H1 (cell line): ENCODE results near the gene EMD. TPM values are rescaled to one million over a fixed set of nuclear protein-coding genes. Genes with fewer than 3 reads are reported as not detected.

Source experiments
- CTCF ChIA-PET: fragments of 300-600 bp; sonication (Branson Sonifier 250); formaldehyde crosslinking; loops from one replicate; lab custom pipeline; 2021; ENCODE audit not compliant: partially characterized antibody; lab: Charles Lee
- POLR2A ChIA-PET: fragments of 300-600 bp; sonication (Branson Sonifier 250); formaldehyde crosslinking; loops from one replicate; lab custom pipeline; 2021; ENCODE audit warnings: inconsistent platforms; ENCODE audit not compliant: partially characterized antibody; lab: Charles Lee
- DNase-seq, 2 experiments: peaks; one replicate each; pipeline versions ENCODE4 v3.0.0 to v3.0.0-alpha.2; 2010 to 2022; ENCODE audit warnings: low spot score in 2 of 2, low read depth in 1 of 2, mixed read lengths in 1 of 2
- FAIRE-seq: peaks from 2 replicates; lab custom pipeline; 2011; peaks lifted over from hg19 to GRCh38; lab: Jason Lieb, UNC
- H2AFZ ChIP-seq: 2 replicates; pipeline ENCODE4 v1.8.1; 2012; ENCODE audit warnings: low read length, inconsistent platforms
- H2AK5ac ChIP-seq: 2 replicates; pipeline ENCODE4 v1.6.1; 2013; ENCODE audit warnings: low read depth, low read length
- H2BK120ac ChIP-seq: replicated peaks from 2 replicates; pipeline ENCODE3; 2013; ENCODE audit warnings: low read depth, low read length, inconsistent platforms
- H2BK12ac ChIP-seq: 2 replicates; pipeline ENCODE4 v1.6.1; 2013; ENCODE audit warnings: low read depth, low read length
- H2BK15ac ChIP-seq: 2 replicates; pipeline ENCODE4 v1.6.1; 2013; ENCODE audit warnings: low read length
- H2BK20ac ChIP-seq: 2 replicates; pipeline ENCODE4 v1.6.1; 2013; ENCODE audit warnings: low read length
- H2BK5ac ChIP-seq: 2 replicates; pipeline ENCODE4 v1.6.1; 2013; ENCODE audit warnings: low read depth, low read length
- H3K14ac ChIP-seq: 2 replicates; pipeline ENCODE4 v1.6.1; 2013; ENCODE audit warnings: inconsistent platforms; ENCODE audit not compliant: insufficient read length
- H3K18ac ChIP-seq: 2 replicates; pipeline ENCODE4 v1.6.1; 2013; ENCODE audit warnings: low read length; ENCODE audit errors: extremely low read depth
- H3K23ac ChIP-seq: 2 replicates; pipeline ENCODE4 v1.6.1; 2013; ENCODE audit warnings: inconsistent platforms; ENCODE audit not compliant: insufficient read length
- H3K23me2 ChIP-seq: 2 replicates; pipeline ENCODE4 v1.6.1; 2013; ENCODE audit warnings: low read depth, low read length
- H3K27ac ChIP-seq: 2 replicates; pipeline ENCODE4 v1.6.1; 2011; ENCODE audit warnings: low read depth, low read length, inconsistent platforms
- H3K27me3 ChIP-seq, 4 experiments: replicated peaks in 1 of 4; 1 replicate in 1 of 4; 2 replicates in 3 of 4; pipeline versions ENCODE4 v1.6.1 to v1.8.1; 2011 to 2013; ENCODE audit warnings: low read length in 3 of 4, mild to moderate bottlenecking in 3 of 4, inconsistent platforms in 2 of 4, mixed read lengths in 2 of 4, moderate library complexity in 1 of 4; ENCODE audit not compliant: control insufficient read depth in 3 of 4, insufficient read depth in 3 of 4; ENCODE audit errors: extremely low read depth in 1 of 4
- H3K36me3 ChIP-seq, 4 experiments: 2 replicates each; pipeline versions ENCODE4 v1.6.1 to v1.8.1; 2011 to 2013; ENCODE audit warnings: mild to moderate bottlenecking in 4 of 4, low read length in 3 of 4, moderate library complexity in 2 of 4, control low read depth in 1 of 4, inconsistent platforms in 1 of 4; ENCODE audit not compliant: insufficient read depth in 4 of 4, control insufficient read depth in 2 of 4
- H3K4ac ChIP-seq: replicated peaks from 2 replicates; pipeline ENCODE3; 2013; ENCODE audit warnings: low read length, low read depth, mixed read lengths, inconsistent platforms; ENCODE audit not compliant: insufficient read length
- H3K4me1 ChIP-seq, 4 experiments: replicated peaks in 1 of 4; 1 replicate in 1 of 4; 2 replicates in 3 of 4; pipeline versions ENCODE4 v1.6.1 to v1.8.1; 2011 to 2013; ENCODE audit warnings: low read length in 3 of 4, inconsistent platforms in 2 of 4, mixed read lengths in 1 of 4; ENCODE audit not compliant: insufficient read depth in 4 of 4, control insufficient read depth in 3 of 4
- H3K4me2 ChIP-seq, 2 experiments: 2 replicates each; pipeline versions ENCODE4 v1.6.1 to v1.8.1; 2011 to 2013; ENCODE audit warnings: low read depth in 2 of 2, low read length in 2 of 2, control low read depth in 1 of 2, inconsistent platforms in 1 of 2, mild to moderate bottlenecking in 1 of 2; ENCODE audit not compliant: insufficient read depth in 1 of 2
- H3K4me3 ChIP-seq, 4 experiments: fragments of 200-600, 300-600 bp in 1 of 4; sonication (generic), shearing (Covaris generic), sonication (Bioruptor Twin) in 1 of 4; 2 replicates each; pipeline versions ENCODE4 v1.5.1 to v1.8.1; 2011 to 2016; ENCODE audit warnings: low read length in 4 of 4, low read depth in 3 of 4, control low read depth in 2 of 4, inconsistent platforms in 2 of 4, mild to moderate bottlenecking in 2 of 4, mixed read lengths in 1 of 4, moderate library complexity in 1 of 4; ENCODE audit not compliant: insufficient read depth in 2 of 4; ENCODE audit errors: extremely low read depth in 1 of 4
- H3K56ac ChIP-seq: replicated peaks from 2 replicates; pipeline ENCODE3; 2013; ENCODE audit warnings: low read depth, mild to moderate bottlenecking, mixed read lengths, low read length, inconsistent platforms; ENCODE audit not compliant: insufficient read length
- H3K79me1 ChIP-seq: 2 replicates; pipeline ENCODE4 v1.6.1; 2013; ENCODE audit warnings: low read depth, low read length, control low read depth
- H3K79me2 ChIP-seq, 2 experiments: 2 replicates each; pipeline versions ENCODE4 v1.6.1 to v1.8.1; 2012 to 2013; ENCODE audit warnings: low read length in 2 of 2, mild to moderate bottlenecking in 2 of 2, inconsistent platforms in 1 of 2; ENCODE audit not compliant: insufficient read depth in 2 of 2, control insufficient read depth in 1 of 2
- H3K9ac ChIP-seq, 4 experiments: replicated peaks in 1 of 4; 1 replicate in 1 of 4; 2 replicates in 3 of 4; pipeline versions ENCODE4 v1.6.1 to v1.8.1; 2011 to 2013; ENCODE audit warnings: low read depth in 3 of 4, low read length in 3 of 4, control low read depth in 2 of 4, mild to moderate bottlenecking in 2 of 4, moderate library complexity in 2 of 4, inconsistent platforms in 1 of 4; ENCODE audit errors: extremely low read depth in 1 of 4
- H3K9me3 ChIP-seq, 2 experiments: 2 replicates each; pipeline versions ENCODE4 v1.6.1 to v1.8.1; 2012 to 2013; ENCODE audit warnings: mild to moderate bottlenecking in 2 of 2, moderate library complexity in 2 of 2, control low read depth in 1 of 2, inconsistent platforms in 1 of 2, low read depth in 1 of 2, low read length in 1 of 2, mixed read lengths in 1 of 2; ENCODE audit not compliant: insufficient read depth in 2 of 2
- H4K20me1 ChIP-seq, 2 experiments: replicated peaks in 1 of 2; 2 replicates each; pipeline versions ENCODE3 to v1.8.1; 2011 to 2013; ENCODE audit warnings: inconsistent platforms in 2 of 2, low read length in 2 of 2, mild to moderate bottlenecking in 1 of 2; ENCODE audit not compliant: insufficient read depth in 2 of 2, control insufficient read depth in 1 of 2
- H4K5ac ChIP-seq: 2 replicates; pipeline ENCODE4 v1.6.1; 2013; ENCODE audit warnings: low read length, low read depth, mixed read lengths, inconsistent platforms; ENCODE audit not compliant: insufficient read length
- H4K8ac ChIP-seq: 2 replicates; pipeline ENCODE4 v1.8.0; 2013; ENCODE audit warnings: mild to moderate bottlenecking, moderate library complexity, low read length, inconsistent platforms; ENCODE audit not compliant: insufficient read depth; ENCODE audit errors: extremely low read depth
- H4K91ac ChIP-seq: replicated peaks from 2 replicates; pipeline ENCODE3; 2013; ENCODE audit warnings: low read length, mixed read lengths, inconsistent platforms; ENCODE audit not compliant: insufficient read length
- CHD1 ChIP-seq: IDR thresholded peaks from 2 replicates; pipeline ENCODE4 v1.6.1; 2012; ENCODE audit warnings: low read depth, low read length, improper control_type of control experiment
- TCF12 ChIP-seq: IDR thresholded peaks from 2 replicates; pipeline ENCODE4 v1.6.1; 2011; ENCODE audit warnings: low read depth, mild to moderate bottlenecking, low read length
- WGBS, 2 experiments: shearing (Covaris generic) in 1 of 2; methylation state at CpG; one replicate each; pipeline versions ENCODE4 v1.1.6 to v1.1.7; 2013 to 2015; ENCODE audit warnings: low lambda C conversion rate in 2 of 2, mixed read lengths in 2 of 2, inconsistent platforms in 1 of 2, low coverage in 1 of 2, missing lambda C conversion rate in 1 of 2; ENCODE audit not compliant: insufficient replicate concordance in 2 of 2, insufficient coverage in 1 of 2, insufficient read length in 1 of 2; ENCODE audit errors: extremely low coverage in 1 of 2, missing lambda C conversion rate in 1 of 2; 5-methylcytosine and 5-hydroxymethylcytosine counted together
- polyA plus RNA-seq, 7 experiments: library from polyadenylated mRNA; depleted of rRNA in 3 of 7; stranded (reverse) in 5 of 7; unstranded in 2 of 7; fragments of >200 nt in 5 of 7; fragments of 200-250 nt in 2 of 7; gene quantifications; 1 replicate in 5 of 7; 2 replicates in 1 of 7; 4 replicates in 1 of 7; pipeline versions ENCODE4 v1.2.1 to v1.2.3, GENCODE V29; 2011 to 2013; ENCODE audit warnings: missing spikeins in 2 of 7, mixed read lengths in 2 of 7
- total RNA-seq: library from RNA; stranded (reverse); fragmentation: NEBNext Ultra II Directional; extraction: Animal tissue kit (Norgen Biotek cat#: 25700); gene quantifications from 2 replicates; pipeline ENCODE4 v1.2.1, GENCODE V29; 2021

EMD gene
- total and polyA plus RNA-seq, 2 of the 8 experiments (the other 6 are each of a cell fraction or from before 2014, with no cell fraction given), result 45.5 to 109 TPM

- Histone ChIP-seq H4K91ac (no peak overlapping the region), H4K20me1 (peaks cover 0 to 3% of the 10 kb centered on the region in 2 experiments), H3K79me1 (no peaks in the 10 kb centered on the region), H3K14ac (no peak overlapping the region), H3K36me3 (peaks cover 0 to 7% (median under 1%) of the 10 kb centered on the region in 4 experiments; a peak in 3 of 8 replicates), H2BK5ac (no peak overlapping the region), H3K27ac (no peak overlapping the region), H2BK120ac (no peak overlapping the region), H2AK5ac (no peak overlapping the region), H3K4me1 (no peaks in the 10 kb centered on the region), H3K4me3 (no peak overlapping the region), H3K23me2 (peaks cover 4% of the 10 kb centered on the region; the same call in 1 of the 2 replicates), H2AFZ (no peak overlapping the region), H4K8ac (no peak overlapping the region), H3K79me2 (peaks cover 3 to 9% of the 10 kb centered on the region in 2 experiments; a peak in 2 of 4 replicates), H3K9me3 (no peaks in the 10 kb centered on the region), H3K4ac (no peak overlapping the region), H2BK15ac (no peak overlapping the region), H3K18ac (no peak overlapping the region), H3K4me2 (peak overlapping the region in 1 of 2 experiments; percentile 66; a peak in 1 of 4 replicates), H2BK20ac (no peak overlapping the region), H4K5ac (no peak overlapping the region), H3K23ac (no peak overlapping the region), H2BK12ac (no peak overlapping the region), H3K56ac (no peak overlapping the region), H3K27me3 (no peaks in the 10 kb centered on the region), H3K9ac (no peak overlapping the region)
- 96% methylated on average over 6 of the region's 13 CpGs; no CpG with 5 or more reads in 1 of the 2 experiments for WGBS, 2 experiments
- CTCF ChIA-PET, result interaction anchor here (0.6 kb wide), 1 partner anchor 116 kb away, joined by 4 read pairs; no protein-coding TSS in a partner anchor
- FAIRE-seq (no peak), DNase-seq (no peak)
- TF ChIP-seq CHD1 (no peak), TCF12 (no peak)
- POLR2A ChIA-PET, result interaction anchor here (0.8 to 3.8 kb wide), 6 partner anchors 8 to 29 kb away, joined by 3 to 31 read pairs (median 6); partner anchors contain the start of genes DNASE1L1 and RPL10
Observed at GRCh38 chrX:154426916-154427770, 48.0 kb downstream of the EMD start.
